HepG2 (cell line): ENCODE measurements around the gene RETREG2. TPM values are rescaled to one million over a fixed set of nuclear protein-coding genes. Genes with fewer than 3 reads are reported as not detected.
A peak's percentile ranks its signal among the peaks of the same experiment; 100 is the strongest.

Experiments
- ATAC-seq: fragments of 200-7000 bp; cut with Tn5 transposase; 3 replicates; pipeline ENCODE4 v1.9.1; 2020; ENCODE audit warnings: mild to moderate bottlenecking, moderate library complexity
- BruUV-seq: library from RNA; stranded (reverse); fragments of 400-500 nt; replicated peaks from 2 replicates; lab custom pipeline; 2021; lab: Mats Ljungman, UMichigan
- CTCF ChIA-PET: fragments of 300-600 bp; formaldehyde crosslinking; extraction: SDS; loops from one replicate; lab custom pipeline; 2021; ENCODE audit warnings: low total read pairs, inconsistent platforms, low intra/inter-chr PET ratio; lab: Yijun Ruan, JAX
- POLR2A ChIA-PET: fragments of 350-600 bp; sonication (Branson Sonifier 250); formaldehyde crosslinking; loops from one replicate; lab custom pipeline; 2020; ENCODE audit warnings: antibody characterized with exemption, inconsistent platforms; lab: Yijun Ruan, JAX
- DNase-seq: peaks from one replicate; pipeline ENCODE4 v3.0.0-alpha.2; 2015; ENCODE audit warnings: low spot score
- FAIRE-seq: peaks from 3 replicates; lab custom pipeline; 2011; peaks lifted over from hg19 to GRCh38; lab: Jason Lieb, UNC
- H2AFZ ChIP-seq: one replicate; pipeline ENCODE4 v1.6.1; 2011; ENCODE audit warnings: low read length, inconsistent platforms
- H3K27ac ChIP-seq: fragments of 300-600 bp; 3 replicates; pipeline ENCODE4 v1.8.0; 2011; ENCODE audit warnings: mixed run types, mild to moderate bottlenecking, mixed read lengths, low read length, inconsistent platforms; ENCODE audit not compliant: insufficient read depth; ENCODE audit errors: extremely low read length
- H3K27me3 ChIP-seq, 2 experiments: fragments of 200-600 bp in 1 of 2; 2 replicates in 1 of 2; 3 replicates in 1 of 2; pipeline versions ENCODE4 v1.6.0 to v1.8.0; 2011; ENCODE audit warnings: low read length in 2 of 2, mild to moderate bottlenecking in 2 of 2, moderate library complexity in 2 of 2, inconsistent platforms in 1 of 2; ENCODE audit not compliant: insufficient read depth in 2 of 2, control insufficient read depth in 1 of 2
- H3K36me3 ChIP-seq, 2 experiments: fragments of 200-600 bp in 1 of 2; replicated peaks in 1 of 2; 2 replicates in 1 of 2; 3 replicates in 1 of 2; pipeline versions ENCODE4 v1.5.1 to v1.8.0; 2011; ENCODE audit warnings: low read length in 2 of 2, inconsistent platforms in 1 of 2; ENCODE audit not compliant: insufficient read depth in 2 of 2, control insufficient read depth in 1 of 2
- H3K4me1 ChIP-seq: 2 replicates; pipeline ENCODE4 v1.5.1; 2012; ENCODE audit warnings: low read length, inconsistent platforms; ENCODE audit not compliant: insufficient read depth
- H3K4me2 ChIP-seq: 2 replicates; pipeline ENCODE4 v1.6.0; 2011; ENCODE audit warnings: low read depth, low read length, inconsistent platforms
- H3K4me3 ChIP-seq, 3 experiments: fragments of 200-600 bp in 1 of 3; sonication (generic), shearing (Covaris generic) in 1 of 3; replicated peaks in 1 of 3; 2 replicates each; pipeline ENCODE4 v1.5.1; 2011 to 2016; ENCODE audit warnings: low read length in 3 of 3, inconsistent platforms in 2 of 3, low read depth in 2 of 3, mild to moderate bottlenecking in 2 of 3, control low read depth in 1 of 3, mixed read lengths in 1 of 3; ENCODE audit not compliant: insufficient read depth in 1 of 3
- H3K79me2 ChIP-seq: one replicate; pipeline ENCODE4 v1.6.1; 2011; ENCODE audit warnings: low read length, inconsistent platforms; ENCODE audit not compliant: insufficient read depth
- H3K9ac ChIP-seq: 2 replicates; pipeline ENCODE4 v1.6.0; 2011; ENCODE audit warnings: mild to moderate bottlenecking, low read depth, low read length, inconsistent platforms; ENCODE audit not compliant: insufficient read depth
- H3K9me3 ChIP-seq: 2 replicates; pipeline ENCODE4 v1.5.1; 2012; ENCODE audit warnings: mild to moderate bottlenecking, low read length
- H4K20me1 ChIP-seq: 2 replicates; pipeline ENCODE4 v1.6.0; 2011; ENCODE audit warnings: inconsistent platforms, mild to moderate bottlenecking, low read length, moderate library complexity; ENCODE audit not compliant: insufficient read depth
- ARNT ChIP-seq: fragments of 450-650 bp; IDR thresholded peaks from 2 replicates; pipeline ENCODE4 v1.6.1; 2017
- ATF1 ChIP-seq: IDR thresholded peaks from 2 replicates; pipeline ENCODE4 v1.6.1; 2016; ENCODE audit warnings: mild to moderate bottlenecking, control low read depth
- ELF4 ChIP-seq: sonication (generic); formaldehyde crosslinking; IDR thresholded peaks from 2 replicates; pipeline ENCODE4 v1.5.0; 2020; ENCODE audit warnings: missing genetic modification reagents, mild to moderate bottlenecking, moderate library complexity, borderline replicate concordance
- SALL2 ChIP-seq: sonication (generic); formaldehyde crosslinking; IDR thresholded peaks from 2 replicates; pipeline ENCODE4 v1.8.1; 2023; ENCODE audit warnings: mild to moderate bottlenecking, missing genetic modification reagents, inconsistent platforms
- ZNF121 ChIP-seq: sonication (generic); formaldehyde crosslinking; IDR thresholded peaks from 2 replicates; pipeline ENCODE4 v1.5.0; 2020; ENCODE audit warnings: mild to moderate bottlenecking, missing genetic modification reagents
- ZNF407 ChIP-seq: sonication (generic); formaldehyde crosslinking; IDR thresholded peaks from one replicate; pipeline ENCODE4 v1.5.1; 2020; ENCODE audit warnings: mild to moderate bottlenecking, missing genetic modification reagents; ENCODE audit errors: not compliant biosample characterization
- WGBS: methylation state at CpG from one replicate; pipeline ENCODE4 v1.1.6; 2017; ENCODE audit warnings: low lambda C conversion rate; 5-methylcytosine and 5-hydroxymethylcytosine counted together
- in situ Hi-C: cut with HindIII; loops from 2 replicates; pipeline ENCODE4 v1.10.0; 2017; ENCODE audit warnings: low pct_unique_long_range_greater_than_20kb; ENCODE audit not compliant: extremely low pct_ligation_motif_present
- intact Hi-C: fragments of 100-400 bp; cut with micrococcal nuclease; formaldehyde crosslinking; loops from one replicate; pipeline ENCODE4 v1.10.0; 2022; ENCODE audit not compliant: unreplicated experiment
- polyA plus RNA-seq, 8 experiments: library from polyadenylated mRNA; depleted of rRNA in 3 of 8; stranded (reverse) in 7 of 8; unstranded in 1 of 8; fragments of >200 nt; fragmentation: Illumina TruSeq in 4 of 8; extraction: Trizol in 4 of 8; gene quantifications; 2 replicates each; pipeline versions ENCODE4 v1.2.1 to v1.2.3, GENCODE V29; 2011 to 2016; ENCODE audit warnings: low read depth in 4 of 8, missing spikeins in 1 of 8, mixed read lengths in 1 of 8; ENCODE audit not compliant: insufficient read depth in 1 of 8
- total RNA-seq, 5 experiments: library from RNA; depleted of rRNA; stranded (reverse); fragments of >200 nt; fragmentation: Illumina TruSeq; extraction: Trizol; gene quantifications; 2 replicates each; pipeline ENCODE4 v1.2.3, GENCODE V29; 2016; ENCODE audit warnings: low read depth in 1 of 5
- TF ChIP-seq, protein P1 (sequence below): sonication (generic); formaldehyde crosslinking; IDR thresholded peaks from 2 replicates; pipeline ENCODE4 v1.4.0; 2020; ENCODE audit warnings: mild to moderate bottlenecking, low read depth, missing genetic modification reagents

The RETREG2 gene
- total and polyA plus RNA-seq, 2 of the 13 experiments (the other 11 are each of a cell fraction or from before 2014, with no cell fraction given): 86.0 to 134 TPM

DNA sequence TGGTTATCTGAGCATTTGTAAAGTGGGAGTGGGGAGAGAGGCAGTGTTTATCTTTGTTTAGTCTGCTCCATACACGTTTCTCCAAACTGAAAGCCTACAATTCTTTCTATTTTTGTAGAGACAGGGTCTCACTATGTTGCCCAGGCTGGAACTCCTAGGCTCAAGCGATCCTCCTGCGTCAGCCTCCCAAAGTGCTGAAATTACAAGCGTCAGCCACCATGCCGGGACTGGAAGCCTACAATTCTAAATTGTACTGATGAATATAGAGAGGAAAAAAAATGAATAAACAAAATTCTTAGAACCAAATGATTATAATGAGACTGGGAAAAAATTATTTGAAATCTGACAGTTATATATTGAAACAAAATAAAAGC is 27.1 kb downstream of the RETREG2 start:
- Histone ChIP-seq H3K27ac (no peak overlapping the region), H3K79me2 (peaks cover 6% of the 10 kb centered on the region), H3K4me3 (no peak overlapping the region), H3K36me3 (peaks cover 2 to 11% of the 10 kb centered on the region in 2 experiments), H3K4me2 (no peak overlapping the region), H3K4me1 (peaks cover 53% of the 10 kb centered on the region), H3K27me3 (no peaks in the 10 kb centered on the region; a peak in 1 of 5 replicates), H3K9ac (no peak overlapping the region), H4K20me1 (no peaks in the 10 kb centered on the region), H3K9me3 (no peaks in the 10 kb centered on the region), H2AFZ (no peak overlapping the region)
- peak; percentile 75; the same call in 1 of the 2 replicates for TF ChIP-seq ZNF121 (CRISPR knock-in tag)
- no peak for TF ChIP-seq ARNT
- BruUV-seq: no TSS peak
- intact Hi-C loops (no loop called here), in situ Hi-C loops (loop anchor here (5.0 kb wide), 1 partner anchor 33 kb away; the partner anchor contains the start of gene SLC23A3)
- FAIRE-seq (no peak), DNase-seq (no peak), ATAC-seq (no peak)
- 83% methylated on average over 5 of the region's 5 CpGs for WGBS
- ChIA-PET POLR2A (interaction anchor here (1.4 to 5.6 kb wide), 2 partner anchors 12 to 29 kb away, joined by 3 to 196 read pairs; partner anchors contain the start of genes ABCB6 and CNPPD1), CTCF (interaction anchor here (0.9 kb wide), 1 partner anchor 90 kb away, joined by 3 read pairs; no protein-coding TSS in a partner anchor)

DNA sequence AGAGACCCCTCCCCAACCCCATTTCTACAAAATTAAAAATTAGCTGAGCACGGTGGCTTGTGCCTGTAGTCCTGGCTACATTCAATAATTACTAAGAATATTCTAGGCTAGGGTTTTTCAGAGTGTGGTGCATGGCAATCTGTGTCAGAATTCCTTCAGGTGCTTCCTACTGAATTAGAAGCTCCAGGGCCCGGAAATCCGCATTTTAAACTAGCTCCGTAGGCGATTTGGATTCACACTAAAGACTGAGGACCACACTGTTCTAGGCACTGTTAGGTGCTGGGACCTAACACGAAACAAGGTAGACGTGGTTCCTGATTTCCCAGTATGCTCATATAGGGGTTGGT is 27.9 kb downstream of the RETREG2 start:
- Histone ChIP-seq H3K36me3 (peaks cover 7 to 19% of the 10 kb centered on the region in 2 experiments), H2AFZ (no peak overlapping the region), H3K27ac (peak overlapping the region; percentile 95), H3K9me3 (no peaks in the 10 kb centered on the region), H3K4me2 (peak overlapping the region; percentile 100), H3K27me3 (no peaks in the 10 kb centered on the region; a peak in 1 of 5 replicates), H4K20me1 (no peaks in the 10 kb centered on the region), H3K4me1 (peaks cover 54% of the 10 kb centered on the region), H3K4me3 (peak overlapping the region; percentile 65 to 86 (median 74)), H3K9ac (peak overlapping the region; percentile 86), H3K79me2 (peaks cover 6% of the 10 kb centered on the region)
- intact Hi-C loops: loop anchor here (1.0 kb wide), 2 partner anchors 14 to 23 kb away; partner anchors contain the start of genes ANKZF1 and ATG9A
- in situ Hi-C loops: loop anchor here (5.0 kb wide), 1 partner anchor 34 kb away; the partner anchor contains the start of gene SLC23A3
- ChIA-PET CTCF (interaction anchor here (0.9 kb wide), 1 partner anchor 89 kb away, joined by 3 read pairs; no protein-coding TSS in a partner anchor), POLR2A (interaction anchor here (1.0 to 5.6 kb wide), 18 partner anchors 10 to 450 kb away, joined by 3 to 227 read pairs (median 12); partner anchors contain the start of genes ABCB6, ANKZF1, ATG9A and CNPPD1)
- TSS peak; percentile 50 for BruUV-seq
- ATAC-seq: no peak
- FAIRE-seq: no peak
- DNase-seq: no peak
- WGBS: 8% methylated on average over 7 of the region's 7 CpGs
- TF ChIP-seq ZNF407 (no peak), ELF4 (CRISPR knock-in tag) (0 out of 2 replicates have a peak, but pooled peaks have one; percentile 40), SALL2 (no peak), ATF1 (CRISPR knock-in tag) (no peak)
- TF ChIP-seq, protein P1, sequence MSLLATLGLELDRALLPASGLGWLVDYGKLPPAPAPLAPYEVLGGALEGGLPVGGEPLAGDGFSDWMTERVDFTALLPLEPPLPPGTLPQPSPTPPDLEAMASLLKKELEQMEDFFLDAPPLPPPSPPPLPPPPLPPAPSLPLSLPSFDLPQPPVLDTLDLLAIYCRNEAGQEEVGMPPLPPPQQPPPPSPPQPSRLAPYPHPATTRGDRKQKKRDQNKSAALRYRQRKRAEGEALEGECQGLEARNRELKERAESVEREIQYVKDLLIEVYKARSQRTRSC: 0 out of 2 replicates have a peak, but pooled peaks have one; percentile 33
